Activated CD4-positive, alpha-beta T cell treated with anti-CD3 and anti-CD28 coated beads, Interleukin-2, amount 50 U/mL, for 1 hour (primary cell): ENCODE data around the gene AMDHD1.

Source experiments
- DNase-seq: peaks from one replicate; pipeline ENCODE4 v3.0.0-alpha.2; 2020

AMDHD1 gene, protein sequence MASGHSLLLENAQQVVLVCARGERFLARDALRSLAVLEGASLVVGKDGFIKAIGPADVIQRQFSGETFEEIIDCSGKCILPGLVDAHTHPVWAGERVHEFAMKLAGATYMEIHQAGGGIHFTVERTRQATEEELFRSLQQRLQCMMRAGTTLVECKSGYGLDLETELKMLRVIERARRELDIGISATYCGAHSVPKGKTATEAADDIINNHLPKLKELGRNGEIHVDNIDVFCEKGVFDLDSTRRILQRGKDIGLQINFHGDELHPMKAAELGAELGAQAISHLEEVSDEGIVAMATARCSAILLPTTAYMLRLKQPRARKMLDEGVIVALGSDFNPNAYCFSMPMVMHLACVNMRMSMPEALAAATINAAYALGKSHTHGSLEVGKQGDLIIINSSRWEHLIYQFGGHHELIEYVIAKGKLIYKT

GRCh38 chr12:95943330-95943842 is at the start of gene AMDHD1:
AMDHD1 (plus strand) TSS chr12:95943331; CDS start chr12:95943399, 68 bp downstream.
- DNase-seq = peak; percentile 57

- no peak for DNase-seq
Observed at GRCh38 chr12:95896846-95897245, 46.3 kb upstream of the AMDHD1 start.

DNA sequence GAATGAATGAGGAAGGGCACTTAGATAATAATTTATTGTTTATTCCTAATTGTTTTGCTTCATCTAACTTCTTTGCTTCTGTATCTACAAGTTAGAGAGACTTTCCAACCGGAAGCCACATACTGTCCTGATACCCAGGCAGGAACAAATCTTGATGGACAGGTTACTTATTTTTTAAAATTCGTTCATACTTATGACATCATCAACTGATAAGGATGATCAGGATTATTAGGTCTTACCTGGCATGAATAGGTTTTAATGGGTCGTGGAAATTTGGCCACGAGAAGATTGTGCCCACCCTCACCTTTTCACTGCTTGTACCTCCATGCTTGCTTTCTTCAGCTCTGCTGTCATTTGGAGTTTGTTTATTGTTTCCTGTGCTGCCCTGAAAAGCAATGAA is 45.0 kb upstream of the AMDHD1 start:
- no peak for DNase-seq

- DNase-seq = no peak
Observed at GRCh38 chr12:95908573-95908972, 34.6 kb upstream of the AMDHD1 start.

DNA sequence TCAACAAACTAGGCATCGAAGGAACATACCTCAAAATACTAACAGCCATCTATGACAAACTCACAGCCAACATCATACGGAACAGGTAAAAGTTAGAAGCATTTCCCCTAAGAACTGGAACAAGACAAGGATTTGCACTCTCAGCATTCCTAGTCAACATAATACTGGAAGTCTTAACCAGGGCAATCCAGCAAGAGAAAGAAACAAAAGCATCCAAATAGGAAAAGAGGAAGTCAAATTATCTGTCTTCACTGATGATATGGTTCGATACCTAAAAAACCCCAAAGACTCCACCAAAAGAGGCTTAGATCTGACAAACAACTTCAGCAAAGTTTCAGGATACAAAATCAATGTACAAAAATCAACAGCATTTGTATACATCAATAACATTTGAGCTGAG is 33.3 kb upstream of the AMDHD1 start:
- no peak for DNase-seq

GRCh38 chr12:95918194-95918993 is 24.7 kb upstream of the AMDHD1 start:
- peak; percentile 24 for DNase-seq

DNA sequence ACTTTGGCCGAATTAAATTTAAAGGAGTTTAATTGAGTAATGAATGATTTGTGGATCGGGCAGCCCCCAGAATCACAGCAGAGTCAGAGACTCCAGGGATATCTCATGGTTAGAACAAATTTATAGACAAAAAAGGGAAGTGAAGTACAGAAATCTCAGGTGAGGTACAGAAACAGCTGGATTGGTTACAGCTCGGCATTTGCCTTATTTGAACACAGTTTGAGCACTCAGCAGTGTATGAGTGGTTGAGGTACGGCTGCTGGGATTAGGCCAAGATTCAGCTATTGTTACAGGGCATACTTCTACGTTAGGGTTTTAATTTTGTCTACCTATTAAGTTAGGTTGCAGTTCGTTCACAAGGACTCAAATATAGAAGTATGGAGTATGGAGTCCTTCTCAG is 24.0 kb upstream of the AMDHD1 start:
- no peak for DNase-seq

DNA sequence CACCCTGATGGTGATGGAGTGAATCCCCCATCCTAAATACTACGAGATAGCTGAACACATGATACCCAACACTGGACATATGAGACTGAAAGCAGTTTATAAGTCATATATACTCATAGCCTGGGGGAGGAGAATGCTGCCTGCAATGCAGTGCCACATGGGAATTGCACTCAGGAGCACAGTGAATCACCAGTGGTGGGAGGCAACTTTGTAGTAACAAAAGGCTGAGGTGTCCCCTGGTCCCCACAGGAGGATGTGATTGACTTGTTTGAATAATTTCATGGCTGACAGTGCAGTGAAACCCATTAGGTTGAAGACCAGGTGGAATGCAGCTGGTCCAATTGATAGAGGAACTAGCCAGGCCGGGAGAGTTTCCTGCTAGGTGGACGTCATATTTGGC is 20.9 kb upstream of the AMDHD1 start:
- no peak for DNase-seq

- DNase-seq = no peak
Observed at GRCh38 chr12:95940514-95940913, 2.6 kb upstream of the AMDHD1 start.

DNA sequence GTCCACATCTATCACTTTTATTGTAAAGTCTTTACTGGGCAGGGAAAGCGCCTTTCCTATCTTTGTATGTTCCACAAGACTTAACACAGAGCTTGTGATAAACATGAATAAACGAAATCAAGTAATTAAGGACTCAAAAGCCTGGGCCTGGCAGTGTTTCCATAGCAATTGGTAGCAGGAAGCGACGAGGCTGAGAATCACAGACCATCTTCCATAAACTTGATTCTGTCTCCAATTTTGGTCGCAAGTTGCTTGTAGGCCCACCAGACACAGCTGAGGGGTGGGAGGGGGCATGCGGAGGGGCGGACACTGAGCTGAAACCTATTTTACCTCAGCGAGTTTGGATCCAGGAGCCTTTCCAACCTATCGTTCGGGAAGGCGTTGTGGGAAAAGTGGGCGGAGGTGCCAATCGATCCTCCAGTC is 1.0 kb upstream of the AMDHD1 start:
- no peak for DNase-seq

GRCh38 chr12:95942524-95943329 is 404 bp upstream of the AMDHD1 start, which contains the start of gene CCDC38:
CCDC38 (minus strand) TSS chr12:95942614; CDS start chr12:95936509, 6,105 bp downstream.
- DNase-seq = peak; percentile 77

GRCh38 chr12:95944108-95944704 is 1.1 kb downstream of the AMDHD1 start:
- DNase-seq = no peak

- no peak for DNase-seq
Observed at GRCh38 chr12:95949477-95950206, 6.5 kb downstream of the AMDHD1 start.

DNA sequence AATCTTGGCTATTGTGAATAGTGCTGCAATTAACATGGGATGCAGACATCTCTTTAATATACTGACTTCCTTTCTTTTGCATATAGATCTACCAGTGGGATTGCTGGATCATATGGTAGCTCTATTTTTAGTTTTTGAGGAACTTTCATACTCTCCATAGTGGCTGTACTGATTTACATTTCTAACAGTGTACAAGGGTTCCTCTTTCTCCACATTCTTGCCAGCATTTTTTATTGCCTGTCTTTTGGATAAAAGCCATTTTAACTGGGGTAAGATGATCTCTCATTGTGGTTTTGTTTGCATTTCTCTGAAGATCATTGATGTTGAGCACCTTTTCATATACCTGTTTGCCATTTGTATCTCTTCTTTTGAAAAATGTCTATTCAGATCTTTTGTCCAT is 8.4 kb downstream of the AMDHD1 start:
- no peak for DNase-seq

DNA sequence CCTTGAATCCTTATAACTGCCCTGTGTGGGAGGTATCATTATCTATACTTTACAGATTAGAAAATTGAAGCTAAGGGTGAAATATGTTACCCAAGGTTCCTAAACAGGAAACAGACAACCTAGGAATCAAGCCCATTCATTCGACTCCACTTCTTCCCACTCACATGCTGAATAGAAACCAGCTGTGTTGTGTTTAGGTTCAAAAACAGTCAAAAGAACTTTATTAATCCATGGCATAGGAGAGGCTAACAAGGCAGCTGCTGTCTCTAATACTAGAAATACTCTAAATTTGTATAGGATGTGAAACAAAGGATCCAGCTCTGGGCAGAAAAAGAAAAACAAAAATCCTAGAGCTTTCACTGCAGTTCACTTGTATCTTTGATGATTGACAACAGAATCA is 9.9 kb downstream of the AMDHD1 start:
- DNase-seq = no peak

GRCh38 chr12:95955549-95956159 is 12.5 kb downstream of the AMDHD1 start:
- DNase-seq = no peak

DNA sequence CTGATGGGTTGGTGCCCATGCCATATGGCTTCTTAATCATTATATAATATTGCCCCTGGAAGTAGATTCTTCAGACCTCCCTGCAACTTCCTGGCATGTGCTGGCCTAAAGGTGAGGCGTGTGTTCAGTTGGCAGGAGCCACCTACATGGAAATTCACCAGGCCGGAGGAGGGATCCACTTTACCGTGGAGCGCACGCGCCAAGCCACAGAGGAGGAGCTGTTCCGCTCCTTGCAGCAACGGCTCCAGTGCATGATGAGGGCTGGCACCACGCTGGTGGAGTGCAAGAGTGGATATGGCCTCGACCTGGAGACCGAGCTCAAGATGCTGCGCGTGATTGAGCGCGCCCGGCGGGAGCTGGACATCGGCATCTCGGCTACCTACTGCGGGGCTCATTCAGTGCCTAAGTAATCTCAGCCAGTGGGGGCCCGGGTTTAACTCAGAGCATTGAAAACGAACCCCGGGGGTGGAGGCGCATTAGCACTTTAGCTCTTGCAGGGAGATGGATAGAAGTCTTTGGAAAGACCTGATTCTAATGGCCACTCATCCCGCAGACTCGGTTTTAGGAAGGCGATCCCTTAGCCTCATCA is 13.5 kb downstream of the AMDHD1 start:
- DNase-seq = no peak

DNA sequence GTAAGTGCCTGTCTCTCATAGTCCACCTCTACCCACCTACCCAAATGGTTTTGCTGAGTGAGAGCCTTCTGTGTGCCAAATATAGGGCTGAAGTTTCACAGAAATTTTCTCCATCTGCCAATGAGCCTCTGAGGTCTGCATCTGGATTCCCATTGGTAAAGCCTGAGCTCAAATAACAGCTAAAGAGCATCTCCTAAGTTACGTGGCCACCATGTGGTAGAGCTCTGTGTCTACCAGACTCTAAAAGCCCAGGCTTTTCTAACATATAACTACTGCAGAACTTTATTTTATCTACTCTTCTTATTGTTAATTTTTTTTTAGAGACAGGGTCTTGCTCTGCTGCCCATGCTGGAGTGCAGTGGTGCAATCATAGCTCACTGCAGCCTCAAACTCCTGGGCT is 16.0 kb downstream of the AMDHD1 start:
- no peak for DNase-seq

DNA sequence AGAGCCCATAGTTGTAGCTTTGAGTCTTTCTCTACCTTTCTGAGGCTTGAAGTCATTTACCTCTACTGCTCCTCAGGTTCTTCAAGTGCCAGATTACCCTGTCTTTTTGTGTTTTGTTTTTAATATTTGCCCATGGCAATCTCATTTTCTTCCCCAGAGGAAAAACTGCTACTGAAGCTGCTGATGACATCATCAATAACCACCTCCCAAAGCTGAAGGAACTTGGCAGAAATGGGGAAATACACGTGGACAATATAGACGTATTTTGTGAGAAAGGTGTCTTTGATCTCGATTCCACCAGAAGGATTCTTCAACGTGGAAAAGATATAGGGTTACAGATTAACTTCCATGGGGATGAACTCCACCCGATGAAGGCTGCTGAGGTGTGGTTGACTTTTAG is 17.1 kb downstream of the AMDHD1 start:
- no peak for DNase-seq

- no peak for DNase-seq
Observed at GRCh38 chr12:95962222-95962621, 19.1 kb downstream of the AMDHD1 start.

GRCh38 chr12:95963096-95963495 is 20.0 kb downstream of the AMDHD1 start:
- no peak for DNase-seq
